Jurkat, Clone E6-1 (cell line): Measurements from ENCODE around the gene STIP1.

ENCODE experiments used
- DNase-seq: peaks from one replicate; pipeline ENCODE4 v3.0.0-alpha.2; 2011; ENCODE audit warnings: low read depth, low spot score
- H3K4me3 ChIP-seq: 2 replicates; pipeline ENCODE4 v1.5.1; 2011; ENCODE audit warnings: mild to moderate bottlenecking, low read length, control low read depth, moderate library complexity

The STIP1 gene

GRCh38 chr11:64253481-64253880, 67.5 kb downstream of the STIP1 start:
- DNase-seq: no peak
- no peak overlapping the region for H3K4me3 ChIP-seq
